Kasumi-1 (cell line): ENCODE measurements around the gene NSD2.

Source experiments
- DNase-seq, 2 experiments: peaks; one replicate each; lab custom pipeline; 2025; lab: John Stamatoyannopoulos, UW

NSD2 gene

GRCh38 chr4:1971456-1972200 lies 100.4 kb downstream of the NSD2 start:
- no peak for DNase-seq

- no peak for DNase-seq
These were observed 101.2 kb downstream of the NSD2 start for GRCh38 chr4:1972414-1972813.

DNA sequence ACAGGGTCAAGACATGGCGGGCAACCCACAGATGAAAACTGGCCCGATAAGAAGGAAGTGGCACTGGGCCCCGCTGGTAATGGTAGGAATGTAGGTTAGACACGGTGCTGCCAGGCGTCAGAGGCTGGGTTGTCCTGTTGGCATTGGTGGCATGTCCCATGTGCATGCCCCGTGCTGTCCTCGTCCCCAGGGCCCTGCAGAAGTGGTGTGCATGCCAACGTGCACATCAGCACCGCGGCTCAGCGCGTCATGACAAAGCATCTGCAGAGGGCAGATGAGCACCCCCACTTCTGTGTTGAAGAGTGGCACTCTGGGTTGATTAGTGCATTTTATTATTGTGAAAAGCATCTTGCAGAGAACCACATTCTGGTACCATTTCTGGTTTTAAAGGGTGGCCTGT lies 102.0 kb downstream of the NSD2 start:
- no peak for DNase-seq

DNA sequence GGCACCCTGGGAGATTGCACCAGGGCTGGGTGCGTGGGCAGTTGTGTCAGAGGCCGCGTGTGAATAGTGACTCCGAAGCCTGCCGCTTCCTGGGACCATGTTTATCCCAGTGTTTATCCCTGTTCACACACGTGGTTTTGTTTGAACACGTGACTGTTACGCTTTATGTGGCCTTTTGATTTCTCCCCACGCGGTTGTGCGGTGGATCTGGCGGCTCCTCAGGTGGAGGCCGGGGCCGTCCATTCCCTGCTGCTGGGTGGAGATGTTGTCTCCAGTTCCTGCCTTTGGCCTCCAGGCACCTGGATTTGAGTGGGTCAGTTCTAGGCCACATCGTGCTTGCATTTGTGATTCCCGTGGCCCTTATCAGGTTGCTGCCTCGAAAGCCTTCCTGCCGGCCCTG lies 102.5 kb downstream of the NSD2 start:
- DNase-seq = no peak

DNA sequence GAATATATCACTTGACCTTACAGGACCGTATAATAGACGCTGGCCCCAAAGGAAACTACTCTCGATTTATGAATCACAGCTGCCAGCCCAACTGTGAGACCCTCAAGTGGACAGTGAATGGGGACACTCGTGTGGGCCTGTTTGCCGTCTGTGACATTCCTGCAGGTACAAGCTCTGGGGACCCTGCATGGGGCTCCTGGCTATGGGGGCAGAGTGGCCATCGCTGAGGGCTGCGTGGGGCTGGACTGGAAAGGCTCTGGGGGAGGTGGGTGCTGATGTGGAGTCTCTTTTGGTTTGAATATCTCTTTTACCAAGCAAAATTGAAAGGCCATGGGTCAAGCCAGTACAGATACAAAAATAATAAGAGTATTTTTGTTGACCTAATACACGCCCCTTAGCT lies 103.6 kb downstream of the NSD2 start:
- no peak for DNase-seq

GRCh38 chr4:1975391-1975801 lies 104.2 kb downstream of the NSD2 start:
- no peak for DNase-seq

DNA sequence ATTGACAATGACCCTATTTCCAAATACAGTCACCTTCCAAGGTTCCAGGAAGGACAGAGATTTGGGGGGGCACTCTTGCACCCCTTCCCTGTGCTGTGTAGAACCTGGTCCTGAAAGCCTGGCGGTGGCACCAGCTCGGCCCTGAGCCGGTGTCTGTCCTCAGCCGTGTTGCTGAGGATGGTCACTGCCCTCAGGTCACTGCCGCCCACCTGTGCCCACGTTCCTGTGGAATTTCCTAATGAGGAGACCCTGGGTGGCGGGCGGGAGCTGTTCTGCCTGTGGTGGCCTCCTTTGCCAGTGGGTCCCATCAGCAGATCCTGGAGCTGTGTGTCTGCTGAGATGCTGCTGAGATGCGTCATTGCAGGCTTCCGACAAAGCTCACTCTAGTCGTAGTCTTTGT lies 104.7 kb downstream of the NSD2 start:
- no peak for DNase-seq

- no peak for DNase-seq
These were observed 105.5 kb downstream of the NSD2 start for GRCh38 chr4:1976416-1977352.

DNA sequence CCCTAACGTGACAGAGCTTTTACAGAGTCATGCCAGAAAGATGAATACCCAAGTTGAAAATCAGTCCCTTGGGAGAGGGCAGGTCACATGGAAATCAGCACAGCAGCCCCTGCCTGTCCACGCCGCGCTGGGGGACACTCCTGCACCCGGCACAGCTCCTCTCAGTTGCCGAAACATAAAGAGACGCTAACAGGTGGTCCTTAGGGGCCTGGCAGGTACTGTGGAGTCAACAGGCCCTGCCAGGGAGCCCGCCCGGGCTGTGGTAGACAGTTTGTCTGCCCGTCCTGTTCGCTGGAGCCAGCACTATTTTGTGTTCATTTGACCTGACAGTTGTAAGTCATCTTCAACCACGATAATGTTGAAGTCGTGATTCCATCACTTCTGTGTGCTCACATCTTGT lies 107.0 kb downstream of the NSD2 start:
- no peak for DNase-seq

GRCh38 chr4:1978741-1979476 lies 107.7 kb downstream of the NSD2 start:
- DNase-seq = no peak

DNA sequence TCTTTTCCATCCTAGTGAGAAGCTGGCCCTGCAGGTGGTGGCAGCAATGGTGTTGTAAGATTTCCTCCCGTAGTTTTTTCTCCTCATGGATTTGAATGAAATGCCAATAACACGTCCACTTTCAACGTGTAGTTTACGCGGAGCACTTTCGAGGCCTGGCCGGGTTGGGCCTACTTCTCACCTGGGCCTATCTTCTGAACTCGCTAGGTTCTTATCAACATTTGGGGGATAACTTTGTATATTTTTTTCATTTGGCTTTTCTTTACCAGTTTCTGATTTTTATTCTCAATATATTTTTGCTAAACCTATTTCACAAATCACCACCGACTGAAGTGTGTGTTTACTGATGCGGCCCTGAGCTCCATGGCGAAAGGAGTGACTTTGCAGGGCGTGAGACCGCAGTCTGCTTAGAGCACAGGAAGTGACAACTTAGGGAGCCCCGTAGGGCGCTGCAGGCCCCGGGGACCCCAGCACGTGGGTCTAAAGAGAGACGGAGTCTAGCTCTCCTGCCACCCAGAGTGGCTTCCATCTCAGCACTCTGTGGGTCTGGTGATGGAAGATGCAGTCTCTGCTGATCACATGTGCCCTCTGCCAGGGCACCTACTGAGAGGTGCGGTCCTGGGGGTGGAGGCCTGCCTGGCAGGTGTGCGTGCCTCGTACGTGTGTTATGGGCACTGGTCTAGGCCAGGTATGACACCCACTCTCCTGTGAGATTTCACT lies 108.4 kb downstream of the NSD2 start:
- DNase-seq = no peak

GRCh38 chr4:1980561-1981041 lies 109.4 kb downstream of the NSD2 start:
- no peak for DNase-seq

- no peak for DNase-seq
These were observed 110.3 kb downstream of the NSD2 start for GRCh38 chr4:1981251-1982058.

DNA sequence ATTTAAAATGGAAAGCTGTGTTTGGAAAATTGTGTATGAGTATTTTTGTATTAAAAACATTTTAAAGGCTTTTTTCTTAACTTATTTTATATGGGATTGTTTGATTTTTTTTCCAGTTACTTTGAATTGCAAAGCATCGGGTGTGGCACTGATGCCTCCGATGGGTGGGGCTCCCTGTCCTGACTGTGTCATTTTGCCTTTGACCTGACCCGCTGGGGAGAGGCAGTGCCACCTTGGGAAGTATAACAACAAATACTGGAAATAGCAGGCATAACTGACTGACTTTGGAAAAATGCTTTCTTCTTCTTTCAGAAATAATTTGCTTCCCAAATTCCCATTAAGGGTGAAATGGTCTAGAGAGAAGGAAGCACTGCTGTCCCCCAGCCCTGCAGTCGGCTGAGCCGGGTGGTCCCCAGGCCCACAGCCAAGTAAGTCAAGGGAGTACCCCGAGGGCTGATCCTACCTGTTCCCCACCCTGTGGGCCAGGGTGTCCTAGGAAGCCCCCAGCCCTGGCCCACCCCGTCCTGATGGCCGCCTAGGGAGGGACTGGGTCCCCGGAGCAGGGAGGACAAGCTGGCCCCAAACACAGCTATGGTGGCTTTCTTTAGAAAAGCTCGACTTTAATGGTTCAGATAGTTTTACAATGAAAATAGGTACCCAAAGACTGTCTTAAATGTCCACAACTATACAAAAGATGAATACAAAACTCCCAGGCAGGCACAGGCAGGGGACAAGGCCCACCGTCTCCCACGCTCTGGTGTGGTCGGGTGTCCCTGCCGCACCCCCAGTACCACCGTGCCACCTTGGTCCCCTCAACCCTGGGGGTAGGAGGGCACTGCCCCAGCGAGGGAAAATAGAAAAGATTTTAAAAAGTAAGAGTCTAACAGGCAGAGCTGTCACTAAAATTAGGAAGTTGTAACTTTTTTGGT lies 111.2 kb downstream of the NSD2 start:
- no peak for DNase-seq

DNA sequence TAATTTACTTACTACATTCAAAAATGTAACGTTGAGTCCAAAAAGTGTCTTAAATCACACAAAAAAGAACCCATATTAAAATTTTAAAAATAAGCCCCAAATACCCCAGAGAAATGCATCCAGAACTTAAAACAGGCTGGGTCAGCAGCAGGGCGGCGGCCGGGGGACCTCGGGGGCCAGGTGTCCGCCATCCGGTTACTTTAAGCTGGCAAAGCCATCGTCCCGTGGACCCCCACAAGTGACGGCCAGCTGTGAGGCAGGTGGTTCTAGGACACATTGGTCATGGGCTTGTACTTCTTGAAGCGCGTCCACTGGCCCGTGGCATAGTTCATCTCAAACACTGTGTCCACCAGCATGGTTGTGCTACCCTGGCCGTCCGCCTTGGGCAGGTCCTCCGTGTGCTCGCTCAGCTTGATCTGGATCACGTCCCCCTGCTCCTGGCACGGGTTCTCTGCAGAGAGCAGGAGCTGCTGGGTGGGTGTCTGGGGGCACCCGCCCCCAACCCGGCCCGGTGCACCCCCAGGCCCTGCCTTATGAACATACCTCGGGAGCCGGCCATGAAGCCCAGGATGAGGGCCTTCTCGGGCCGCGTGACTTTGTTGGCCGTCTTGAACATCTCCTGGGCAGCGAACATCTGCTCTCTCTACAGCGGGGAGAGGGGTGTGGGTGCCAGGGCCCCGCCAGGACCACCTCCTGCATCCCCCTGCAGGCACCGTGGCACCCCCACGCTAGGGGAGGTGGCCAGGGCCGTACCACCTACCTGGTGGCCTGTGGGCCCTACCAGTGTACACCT lies 112.1 kb downstream of the NSD2 start:
- DNase-seq = no peak

DNA sequence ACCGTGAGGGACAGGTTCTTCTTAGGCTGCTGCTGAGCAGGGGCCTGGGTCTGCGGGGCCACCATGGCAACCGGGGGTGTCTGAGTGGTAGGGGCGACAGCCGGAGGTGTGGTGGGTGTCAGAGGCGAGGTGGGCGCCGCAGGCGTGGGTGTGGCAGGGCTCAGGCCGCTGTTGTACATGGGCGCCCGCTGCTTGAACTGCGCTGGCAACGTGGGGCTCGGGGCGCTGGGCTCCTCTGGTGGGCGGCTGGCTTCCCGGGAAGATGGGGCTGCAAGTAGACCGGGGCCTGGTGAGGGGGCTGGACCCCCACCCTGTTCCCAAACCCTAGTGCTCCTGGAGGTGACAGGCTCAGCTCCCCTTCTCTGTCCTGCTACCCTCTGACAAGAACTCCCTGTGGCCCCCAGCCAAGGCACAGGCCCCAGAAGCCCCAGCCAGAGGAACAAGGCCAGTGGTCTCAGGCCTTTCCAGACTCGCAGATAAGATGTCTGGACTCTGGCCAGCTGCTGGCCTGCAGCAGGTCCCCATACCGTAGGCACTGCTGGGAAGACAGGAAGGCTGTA lies 112.7 kb downstream of the NSD2 start:
- no peak for DNase-seq

- no peak for DNase-seq
These were observed 113.4 kb downstream of the NSD2 start for GRCh38 chr4:1984406-1985191.

DNA sequence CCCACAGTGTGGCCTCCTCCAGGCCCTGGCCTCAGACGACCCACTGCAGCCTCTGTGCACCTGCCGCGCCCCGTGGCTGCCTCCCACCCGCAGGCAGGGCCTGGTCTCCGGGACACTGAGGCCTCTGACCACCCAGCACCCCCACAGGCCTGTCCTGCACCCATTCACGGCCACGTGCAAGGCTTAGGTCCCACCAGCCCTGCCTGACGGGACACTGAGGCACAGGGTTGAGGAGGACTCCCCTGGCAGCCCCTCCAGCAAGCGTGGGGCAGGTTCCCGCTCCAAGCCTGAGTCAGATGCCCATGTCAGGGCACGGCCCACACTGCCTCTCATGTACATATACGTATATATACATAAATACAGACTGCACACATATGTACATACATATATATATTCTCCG lies 114.1 kb downstream of the NSD2 start:
- no peak for DNase-seq
